Measurements from ENCODE around the gene PIGR. TPM values are rescaled to one million over a fixed set of nuclear protein-coding genes. Genes with fewer than 3 reads are reported as not detected.

The PIGR gene
- total RNA-seq, 1 experiment from 2014 or later = not detected

DNA sequence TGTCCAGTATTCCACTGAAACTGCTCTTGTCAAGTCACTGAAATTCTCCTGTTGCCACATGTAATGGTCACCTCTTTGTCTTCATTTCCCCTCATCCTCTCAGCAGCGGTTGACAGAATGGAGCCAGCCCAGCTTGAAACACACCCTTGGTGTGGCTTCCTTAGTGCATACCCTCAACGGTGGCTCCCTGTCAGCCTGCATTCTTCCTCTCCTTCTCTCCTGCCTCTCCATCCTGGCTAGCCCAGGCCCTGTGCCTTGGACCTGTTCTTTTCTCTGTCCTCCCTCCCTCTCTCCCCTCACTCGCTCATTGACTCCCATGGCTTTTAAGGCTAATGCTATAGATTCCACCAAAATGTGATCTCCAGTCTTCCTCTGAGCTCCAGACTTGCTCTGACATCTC, 28.2 kb downstream of the PIGR start:
- Histone ChIP-seq H2BK12ac (ENCODE audit: insufficient read length, low read depth, low read length) (no peak overlapping the region), H3K27ac (ENCODE audit: insufficient read length, low read depth, low read length) (no peak overlapping the region), H3K4me2 (ENCODE audit: insufficient read depth, insufficient read length, low read length) (no peak overlapping the region), H3K56ac (ENCODE audit: insufficient read length, low read depth, low read length) (no peak overlapping the region), H2AFZ (ENCODE audit: low read length) (no peak overlapping the region), H4K20me1 (ENCODE audit: control insufficient read depth, insufficient read depth, insufficient read length) (no peaks in the 10 kb centered on the region), H2BK120ac (ENCODE audit: low read depth, low read length, poor library complexity, severe bottlenecking) (no peak overlapping the region), H4K91ac (ENCODE audit: insufficient read length, low read depth, low read length) (no peak overlapping the region), H3K79me2 (ENCODE audit: insufficient read depth, low read length) (no peaks in the 10 kb centered on the region), H3K9ac (ENCODE audit: extremely low read depth, insufficient read length, low read length) (no peak overlapping the region), H3K23ac (ENCODE audit: insufficient read length, low read depth, low read length) (no peak overlapping the region), H4K5ac (ENCODE audit: insufficient read length, low read depth, low read length) (no peak overlapping the region), H3K27me3 (ENCODE audit: insufficient read depth, low read length) (no peaks in the 10 kb centered on the region), H2BK15ac (ENCODE audit: low read depth, low read length) (no peak overlapping the region), H3K4me1 (ENCODE audit: insufficient read depth, low read length) (no peaks in the 10 kb centered on the region), H3K4ac (ENCODE audit: low read depth, low read length) (no peak overlapping the region), H2BK20ac (ENCODE audit: low read depth, low read length, poor library complexity, severe bottlenecking) (no peak overlapping the region), H3T11ph (ENCODE audit: low read length) (no peak overlapping the region), H2BK5ac (ENCODE audit: insufficient read length, low read length) (no peak overlapping the region), H3K14ac (ENCODE audit: insufficient read depth, low read length) (no peak overlapping the region), H3K18ac (ENCODE audit: insufficient read length, low read depth, low read length) (no peak overlapping the region), H3K9me3 (ENCODE audit: control insufficient read depth, low read depth, low read length) (no peaks in the 10 kb centered on the region), H4K8ac (replicated peaks; ENCODE audit: insufficient read length, low read depth, low read length) (no peak overlapping the region), H3K23me2 (ENCODE audit: insufficient read length, low read depth, low read length, poor library complexity, severe bottlenecking) (no peaks in the 10 kb centered on the region), H3K79me1 (ENCODE audit: insufficient read depth, low read depth, low read length, poor library complexity, severe bottlenecking) (no peaks in the 10 kb centered on the region), H2AK5ac (ENCODE audit: insufficient read length, low read length) (no peak overlapping the region)
- Mint-ChIP-seq H3K27ac (no peak overlapping the region), H3K4me1 (no peaks in the 10 kb centered on the region), H3K9me3 (no peaks in the 10 kb centered on the region), H3K36me3 (ENCODE audit: insufficient read depth in 1 of 3, low read depth in 3 of 3) (no peaks in the 10 kb centered on the region), H3K4me3 (no peak overlapping the region), H3K27me3 (ENCODE audit: low read depth) (peaks cover 32% of the 10 kb centered on the region)
- no peak for TF ChIP-seq CTCF (conservative IDR thresholded peaks at IDR 0.05)
- no peak for DNase-seq
- no CpG with 5 or more reads among the region's 3 CpGs for WGBS (ENCODE audit: extremely low coverage, insufficient read length, low lambda C conversion rate)

Measured in H9 (cell line).